OCI-LY3 (cell line): ENCODE measurements around the gene ZNF608.

ENCODE experiments used
- H2AFZ ChIP-seq: fragments of 200-600, 300-600 bp; shearing (Covaris generic); 2 replicates; pipeline ENCODE4 v1.6.0; 2014; ENCODE audit warnings: antibody characterized with exemption, low read depth, low read length
- H3K27ac ChIP-seq: fragments of 200-600, 300-600 bp; sonication (generic); 2 replicates; pipeline ENCODE4 v1.5.1; 2014; ENCODE audit warnings: mild to moderate bottlenecking, low read length, moderate library complexity, mixed read lengths
- H3K27me3 ChIP-seq: fragments of 200-600, 300-600 bp; sonication (generic); 2 replicates; pipeline ENCODE4 v1.6.1; 2014; ENCODE audit warnings: low read depth, low read length, mixed read lengths
- H3K36me3 ChIP-seq: fragments of 200-600, 300-600 bp; sonication (generic); replicated peaks from 2 replicates; pipeline ENCODE3; 2014; ENCODE audit warnings: low read depth, low read length, mixed read lengths
- H3K4me1 ChIP-seq: fragments of 300-600, 200-600 bp; sonication (generic); 2 replicates; pipeline ENCODE4 v1.6.1; 2014; ENCODE audit warnings: low read length, mixed read lengths
- H3K4me2 ChIP-seq: fragments of 200-600, 300-600 bp; sonication (generic); 2 replicates; pipeline ENCODE4 v1.6.1; 2014; ENCODE audit warnings: low read length, mixed read lengths
- H3K4me3 ChIP-seq: fragments of 300-600, 200-600 bp; sonication (generic); 2 replicates; pipeline ENCODE4 v1.5.1; 2014; ENCODE audit warnings: antibody characterized with exemption, mild to moderate bottlenecking, low read length, moderate library complexity
- H3K79me2 ChIP-seq: fragments of 300-600, 200-600 bp; shearing (Covaris generic); 2 replicates; pipeline ENCODE4 v1.6.1; 2014; ENCODE audit warnings: mild to moderate bottlenecking, low read length, mixed read lengths
- H3K9ac ChIP-seq: fragments of 300-600, 200-600 bp; shearing (Covaris generic); 2 replicates; pipeline ENCODE4 v1.6.0; 2014; ENCODE audit warnings: mild to moderate bottlenecking, low read length, moderate library complexity
- H3K9me3 ChIP-seq: fragments of 200-600, 300-600 bp; shearing (Covaris generic); 2 replicates; pipeline ENCODE4 v1.6.1; 2014; ENCODE audit warnings: low read length, mixed read lengths; ENCODE audit not compliant: insufficient read depth
- H4K20me1 ChIP-seq: fragments of 200-600, 300-600 bp; sonication (generic); 2 replicates; pipeline ENCODE4 v1.6.1; 2016; ENCODE audit warnings: low read length, mixed read lengths; ENCODE audit not compliant: insufficient read depth
- CTCF ChIP-seq: fragments of 200-600, 300-600 bp; sonication (generic); IDR thresholded peaks from 2 replicates; pipeline ENCODE4 v1.5.1; 2014; ENCODE audit warnings: antibody characterized with exemption, low read length, low read depth
- EZH2phosphoT487 ChIP-seq: fragments of 200-600 bp; shearing (Covaris generic); IDR thresholded peaks from 2 replicates; pipeline ENCODE4 v1.6.1; 2018; ENCODE audit warnings: antibody characterized with exemption, mixed run types, low read depth

ZNF608 gene

GRCh38 chr5:124706729-124707361, 39.6 kb downstream of the ZNF608 start:
- H3K9me3 ChIP-seq = no peaks in the 10 kb centered on the region
- H2AFZ ChIP-seq = no peak overlapping the region
- H3K4me1 ChIP-seq = peaks cover 62% of the 10 kb centered on the region
- H3K36me3 ChIP-seq = no peaks in the 10 kb centered on the region
- H3K4me3 ChIP-seq = peak overlapping the region; percentile 73
- H3K27me3 ChIP-seq = peaks cover 4% of the 10 kb centered on the region; the same call in 1 of the 2 replicates
- no peaks in the 10 kb centered on the region for H4K20me1 ChIP-seq
- H3K4me2 ChIP-seq = peak overlapping the region; percentile 92
- TF ChIP-seq CTCF (no peak), EZH2phosphoT487 (no peak)
- 0 out of 2 replicates have a peak, but pooled peaks cover 3% of the 10 kb centered on the region for H3K79me2 ChIP-seq
- H3K9ac ChIP-seq = peak overlapping the region; percentile 47
- H3K27ac ChIP-seq = no peak overlapping the region

- Histone ChIP-seq H3K9me3 (no peaks in the 10 kb centered on the region), H3K4me2 (peak overlapping the region; percentile 92), H3K27me3 (peaks cover 4% of the 10 kb centered on the region; the same call in 1 of the 2 replicates), H3K9ac (no peak overlapping the region), H3K4me3 (peak overlapping the region; percentile 73), H3K79me2 (0 out of 2 replicates have a peak, but pooled peaks cover 3% of the 10 kb centered on the region), H3K36me3 (no peaks in the 10 kb centered on the region), H4K20me1 (no peaks in the 10 kb centered on the region), H2AFZ (no peak overlapping the region), H3K27ac (no peak overlapping the region), H3K4me1 (peaks cover 64% of the 10 kb centered on the region)
- TF ChIP-seq EZH2phosphoT487 (no peak), CTCF (no peak)
Measured at GRCh38 chr5:124706051-124706450, 40.4 kb downstream of the ZNF608 start.

GRCh38 chr5:124705577-124705976, 40.9 kb downstream of the ZNF608 start:
- Histone ChIP-seq H3K79me2 (0 out of 2 replicates have a peak, but pooled peaks cover 3% of the 10 kb centered on the region), H3K9me3 (no peaks in the 10 kb centered on the region), H2AFZ (no peak overlapping the region), H3K9ac (no peak overlapping the region), H3K27me3 (peaks cover 4% of the 10 kb centered on the region; the same call in 1 of the 2 replicates), H3K27ac (no peak overlapping the region), H3K4me1 (peaks cover 64% of the 10 kb centered on the region), H4K20me1 (no peaks in the 10 kb centered on the region), H3K36me3 (no peaks in the 10 kb centered on the region), H3K4me3 (peak overlapping the region; percentile 73), H3K4me2 (peak overlapping the region; percentile 92)
- TF ChIP-seq EZH2phosphoT487 = no peak
- TF ChIP-seq CTCF = no peak

- Histone ChIP-seq H3K4me2 (peak overlapping the region; percentile 92), H3K9me3 (no peaks in the 10 kb centered on the region), H3K4me1 (peaks cover 64% of the 10 kb centered on the region), H3K4me3 (peak overlapping the region; percentile 46), H3K27ac (peak overlapping the region; percentile 36; the same call in 1 of the 2 replicates), H3K79me2 (0 out of 2 replicates have a peak, but pooled peaks cover 3% of the 10 kb centered on the region), H4K20me1 (no peaks in the 10 kb centered on the region), H3K36me3 (no peaks in the 10 kb centered on the region), H3K27me3 (peaks cover 4% of the 10 kb centered on the region; the same call in 1 of the 2 replicates), H2AFZ (no peak overlapping the region), H3K9ac (no peak overlapping the region)
- TF ChIP-seq EZH2phosphoT487 (no peak), CTCF (no peak)
Measured at GRCh38 chr5:124704594-124705284, 41.7 kb downstream of the ZNF608 start.
